GM12873 (cell line): ENCODE measurements around the gene CNTNAP1.

Source experiments
- CTCF ChIP-seq: IDR thresholded peaks from 2 replicates; pipeline ENCODE4 v1.5.1; 2012; ENCODE audit warnings: low read depth, mild to moderate bottlenecking, moderate library complexity, low read length, control low read depth; ENCODE audit not compliant: insufficient read depth; ENCODE audit errors: missing control alignments

Gene CNTNAP1

GRCh38 chr17:42667088-42667951 lies 15.0 kb upstream of the CNTNAP1 start:
- no peak for TF ChIP-seq CTCF

- no peak for TF ChIP-seq CTCF
Observed at GRCh38 chr17:42669705-42669976, 12.7 kb upstream of the CNTNAP1 start.

- TF ChIP-seq CTCF, result peak; percentile 21
Observed at GRCh38 chr17:42669977-42670788, 12.1 kb upstream of the CNTNAP1 start.

- TF ChIP-seq CTCF, result no peak
Observed at GRCh38 chr17:42670789-42671657, 11.3 kb upstream of the CNTNAP1 start.

- TF ChIP-seq CTCF, result no peak
Observed at GRCh38 chr17:42672038-42672437, 10.3 kb upstream of the CNTNAP1 start.

GRCh38 chr17:42673266-42673884 lies 9.0 kb upstream of the CNTNAP1 start:
- TF ChIP-seq CTCF, result no peak
